ENCODE results near the gene STX16.

Gene STX16

GRCh38 chr20:58698741-58699622 is 47.9 kb downstream of the STX16 start:
- no peak for DNase-seq (ENCODE audit: low spot score)

GRCh38 chr20:58699623-58700107 is 48.6 kb downstream of the STX16 start:
- DNase-seq (ENCODE audit: low spot score): no peak

- DNase-seq (ENCODE audit: low spot score): no peak
Measured at GRCh38 chr20:58700121-58700821, 49.2 kb downstream of the STX16 start.

GRCh38 chr20:58700823-58701222 is 49.7 kb downstream of the STX16 start:
- no peak for DNase-seq (ENCODE audit: low spot score)

GRCh38 chr20:58701431-58702160 is 50.5 kb downstream of the STX16 start:
- no peak for DNase-seq (ENCODE audit: low spot score)

- no peak for DNase-seq (ENCODE audit: low spot score)
Measured at GRCh38 chr20:58702161-58702510, 51.1 kb downstream of the STX16 start.

GRCh38 chr20:58702859-58703648 is 52.0 kb downstream of the STX16 start:
- no peak for DNase-seq (ENCODE audit: low spot score)

- DNase-seq (ENCODE audit: low spot score): no peak
Measured at GRCh38 chr20:58703765-58704371, 52.8 kb downstream of the STX16 start.

- DNase-seq (ENCODE audit: low spot score): no peak
Measured at GRCh38 chr20:58705208-58705926, 54.3 kb downstream of the STX16 start.

- DNase-seq (ENCODE audit: low spot score): no peak
Measured at GRCh38 chr20:58706150-58706892, 55.2 kb downstream of the STX16 start.

GRCh38 chr20:58706975-58707681 is 56.0 kb downstream of the STX16 start:
- no peak for DNase-seq (ENCODE audit: low spot score)

- no peak for DNase-seq (ENCODE audit: low spot score)
Measured at GRCh38 chr20:58707770-58708169, 56.7 kb downstream of the STX16 start.

GRCh38 chr20:58708246-58708931 is 57.3 kb downstream of the STX16 start:
- DNase-seq (ENCODE audit: low spot score): no peak

GRCh38 chr20:58709013-58709702 is 58.1 kb downstream of the STX16 start:
- no peak for DNase-seq (ENCODE audit: low spot score)

- DNase-seq (ENCODE audit: low spot score): no peak
Measured at GRCh38 chr20:58709703-58710039, 58.6 kb downstream of the STX16 start.

GRCh38 chr20:58710481-58711265 is 59.6 kb downstream of the STX16 start:
- no peak for DNase-seq (ENCODE audit: low spot score)

GRCh38 chr20:58711266-58712051 is 60.4 kb downstream of the STX16 start:
- DNase-seq (ENCODE audit: low spot score): no peak
